NCI-H748 treated with DMSO at 0.1 percent for 48 hours (cell line): Measurements from ENCODE around the gene PARD3.

ENCODE experiments used
- DNase-seq: peaks from one replicate; lab custom pipeline; 2025; lab: John Stamatoyannopoulos, UW

PARD3 gene

GRCh38 chr10:34125702-34126101, 689.4 kb downstream of the PARD3 start:
- DNase-seq: no peak

DNA sequence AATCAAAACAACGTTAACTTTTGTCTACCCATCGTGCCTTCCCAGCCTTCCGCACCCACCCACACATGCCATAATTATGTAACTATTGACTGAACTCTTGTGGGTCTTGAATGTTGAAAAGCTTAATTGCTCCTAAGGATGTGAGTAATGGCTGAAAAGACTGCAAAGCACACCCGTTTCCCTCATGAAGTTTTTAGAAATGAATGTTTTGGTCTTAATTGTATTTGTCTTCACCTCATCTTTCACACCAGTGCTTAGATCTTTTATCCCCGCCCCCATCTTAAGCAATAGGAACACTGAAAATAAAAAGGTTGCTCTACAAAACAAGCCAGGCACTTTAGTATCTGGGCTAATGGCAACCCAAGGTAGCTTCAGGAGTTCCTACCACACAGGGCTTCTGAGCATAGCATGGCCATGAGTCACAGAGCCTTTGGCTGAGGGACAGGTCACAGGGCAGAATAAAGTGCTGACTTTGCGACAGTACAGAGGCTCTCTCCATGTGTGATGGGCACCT, 690.5 kb downstream of the PARD3 start:
- no peak for DNase-seq

- no peak for DNase-seq
Measured at GRCh38 chr10:34121781-34122622, 693.1 kb downstream of the PARD3 start.

DNA sequence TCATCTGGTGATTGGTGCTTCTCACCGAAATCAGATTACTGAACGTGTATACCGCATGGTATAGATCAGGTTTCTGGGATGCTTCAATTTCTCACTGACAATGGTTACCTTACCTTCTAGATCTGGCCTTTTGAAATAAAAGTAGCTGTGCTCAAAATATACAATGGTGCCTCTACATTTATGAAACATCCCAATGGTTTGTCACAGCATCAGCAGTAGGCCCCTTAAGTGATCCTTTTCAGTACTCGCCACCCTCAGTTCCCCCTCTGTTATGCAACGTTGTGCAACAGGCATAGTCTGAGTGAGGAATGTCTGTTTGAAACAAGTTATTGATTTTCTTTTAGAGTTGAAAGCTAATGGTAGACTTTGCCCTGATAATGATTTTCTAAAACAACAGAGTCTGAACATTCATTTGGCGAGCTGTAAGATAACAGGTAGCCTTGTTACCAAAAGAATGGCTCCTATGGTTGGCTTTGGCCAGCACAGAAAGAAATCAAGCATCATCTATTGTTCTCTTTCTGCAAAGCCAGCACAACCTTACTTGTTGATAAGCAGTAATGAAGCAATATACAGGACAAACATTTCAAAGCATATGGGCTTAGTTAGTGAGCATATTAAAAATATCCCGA, 693.9 kb downstream of the PARD3 start:
- no peak for DNase-seq

DNA sequence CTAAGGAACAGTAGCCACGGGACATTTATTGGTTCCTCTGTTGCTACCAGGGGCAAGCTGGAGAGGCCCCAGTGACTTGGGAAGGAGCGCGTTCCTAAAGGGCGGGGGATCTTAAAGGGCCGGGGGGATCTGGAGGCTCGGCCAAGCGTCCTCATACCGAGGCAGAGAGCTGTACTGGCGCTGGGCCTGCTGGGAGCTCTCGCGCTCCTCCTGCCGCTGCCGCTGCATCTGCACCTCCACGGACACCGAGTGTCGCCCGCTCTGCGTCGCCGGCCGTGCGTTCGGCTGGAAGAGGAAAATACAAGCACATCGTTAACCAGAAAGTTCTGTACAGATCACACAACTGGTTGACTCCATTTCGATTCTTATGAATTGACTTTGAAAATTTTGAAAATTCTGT, 695.6 kb downstream of the PARD3 start:
- no peak for DNase-seq

- no peak for DNase-seq
Measured at GRCh38 chr10:34116681-34117271, 698.3 kb downstream of the PARD3 start.

- no peak for DNase-seq
Measured at GRCh38 chr10:34116220-34116641, 698.9 kb downstream of the PARD3 start.

DNA sequence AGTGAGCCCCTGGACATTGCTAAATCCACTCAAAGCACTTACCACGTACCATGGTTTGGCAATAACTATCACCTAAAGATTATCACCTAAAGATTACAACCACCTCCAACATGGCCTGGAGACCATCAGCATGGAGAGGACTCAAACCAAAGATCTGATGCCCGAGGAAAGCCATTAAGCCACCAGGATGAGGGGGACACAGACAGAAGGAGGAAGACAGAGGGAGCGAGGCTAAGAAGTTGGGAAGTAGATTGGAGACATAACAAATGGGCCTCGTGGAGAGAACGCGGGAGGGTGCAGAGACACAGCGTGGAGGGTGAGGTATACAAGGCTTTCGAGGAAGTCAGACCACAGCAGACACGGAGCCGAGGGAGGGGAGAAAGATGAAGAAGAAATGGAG, 700.2 kb downstream of the PARD3 start:
- no peak for DNase-seq

GRCh38 chr10:34113504-34114225, 701.4 kb downstream of the PARD3 start:
- DNase-seq: no peak

- DNase-seq: no peak
Measured at GRCh38 chr10:34112171-34112782, 702.8 kb downstream of the PARD3 start.

DNA sequence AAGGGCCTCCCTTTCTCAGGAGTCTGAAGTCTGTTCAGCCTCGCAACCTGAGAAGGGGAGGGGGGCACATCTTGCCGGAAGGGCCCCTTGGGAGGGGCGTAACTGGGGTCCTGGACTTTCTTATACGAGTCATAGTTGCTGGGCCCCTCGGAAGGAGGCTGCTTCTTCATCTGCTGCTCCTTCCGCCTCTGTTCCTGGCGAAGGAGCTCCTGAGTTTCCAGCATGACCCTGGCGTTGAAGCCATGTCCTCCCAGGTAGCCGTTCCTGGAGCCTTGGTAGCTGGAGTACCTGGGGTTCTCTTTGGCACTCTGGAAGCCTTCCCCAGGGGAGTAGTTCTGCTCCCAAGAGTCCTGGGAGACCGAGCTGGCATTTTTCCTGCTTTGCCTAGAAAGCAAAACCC, 703.9 kb downstream of the PARD3 start:
- DNase-seq: no peak

DNA sequence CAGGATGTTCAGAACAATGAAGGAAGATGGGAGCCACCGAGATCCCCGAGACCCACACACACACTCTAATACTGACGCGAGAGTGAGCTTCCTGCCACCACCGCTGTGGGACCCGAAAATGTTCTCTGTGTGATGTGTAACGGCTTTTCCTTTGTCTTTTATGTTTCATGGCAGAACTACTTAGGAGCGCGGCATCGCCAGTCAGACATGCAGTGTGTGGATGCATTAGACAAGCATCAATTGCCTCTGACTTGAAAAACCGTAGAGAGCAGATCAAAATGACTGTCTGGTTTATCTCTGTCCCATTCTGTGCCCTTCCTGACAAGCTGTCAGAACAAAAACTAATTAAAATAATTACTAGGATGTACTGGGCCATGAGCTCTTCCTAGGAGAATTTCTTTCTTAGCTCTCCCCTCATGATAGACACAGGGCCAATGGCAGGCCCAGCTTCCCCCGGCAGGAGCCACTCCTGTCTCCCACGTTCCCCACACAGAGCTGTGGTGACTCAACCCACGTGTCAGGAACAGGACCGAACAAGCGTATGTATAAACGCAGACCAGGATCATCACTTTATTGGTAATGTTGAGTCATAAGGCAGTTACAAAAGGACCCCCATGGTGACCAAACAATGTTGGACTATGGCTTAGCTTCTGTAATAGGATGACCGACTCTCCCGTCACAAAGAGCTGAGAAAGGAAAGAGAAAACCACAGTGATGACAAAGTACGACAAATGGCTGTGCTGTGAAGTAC, 705.0 kb downstream of the PARD3 start:
- DNase-seq: no peak

DNA sequence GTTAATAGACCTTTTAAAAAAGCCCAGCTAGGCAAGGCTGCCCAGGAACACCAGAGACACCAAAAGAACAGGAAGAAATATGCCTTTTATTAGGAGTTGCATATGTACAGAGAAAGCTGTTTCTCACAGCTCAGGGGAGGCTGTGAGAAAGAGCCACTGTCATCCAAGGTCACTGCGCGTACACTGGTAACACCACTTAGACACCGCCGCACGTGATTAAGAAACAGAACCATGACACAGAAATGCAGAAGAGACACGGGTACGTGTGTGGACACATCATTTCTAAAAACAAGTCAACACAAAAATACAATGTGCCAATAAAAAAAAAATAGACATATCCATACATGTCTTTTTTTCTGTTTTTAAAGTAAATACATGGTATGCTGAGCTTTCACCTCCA, 705.6 kb downstream of the PARD3 start:
- no peak for DNase-seq

GRCh38 chr10:34107626-34108516, 707.2 kb downstream of the PARD3 start:
- no peak for DNase-seq

- DNase-seq: no peak
Measured at GRCh38 chr10:34106356-34106885, 708.7 kb downstream of the PARD3 start.

- no peak for DNase-seq
Measured at GRCh38 chr10:34104829-34105572, 710.1 kb downstream of the PARD3 start.

DNA sequence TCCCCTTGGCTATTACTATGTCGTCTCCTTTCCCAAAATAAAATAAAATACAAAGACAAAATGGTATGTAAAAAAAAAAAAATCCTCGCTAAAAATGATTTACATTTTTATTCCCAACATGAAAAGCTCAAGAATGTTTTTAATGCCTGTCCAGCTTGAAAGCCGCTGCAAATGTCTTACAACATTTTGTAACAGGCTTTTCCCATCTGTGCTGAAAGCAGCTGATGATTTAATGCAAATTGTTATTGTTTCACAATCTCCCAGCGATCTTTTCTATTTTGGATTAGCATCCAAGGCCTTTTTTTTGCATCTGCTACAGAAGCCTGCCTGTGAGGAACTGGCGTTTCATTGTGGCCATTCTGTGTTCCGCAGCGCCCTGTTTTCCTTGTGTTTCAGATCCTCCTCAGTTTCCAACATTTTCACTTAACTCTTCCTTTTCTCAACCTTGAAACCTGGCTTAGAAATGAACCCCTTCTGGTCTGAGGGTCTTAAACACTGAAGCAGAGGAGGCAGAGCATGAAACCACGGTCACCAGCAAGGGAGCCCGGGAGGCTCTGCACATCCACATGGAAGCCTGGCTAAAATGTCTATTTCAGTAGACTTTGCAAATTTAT, 712.1 kb downstream of the PARD3 start:
- no peak for DNase-seq

GRCh38 chr10:34102237-34102673, 712.8 kb downstream of the PARD3 start:
- no peak for DNase-seq

GRCh38 chr10:34101001-34101400, 714.1 kb downstream of the PARD3 start:
- DNase-seq: no peak
